ENCODE measurements around the gene DNAJC5. TPM values are rescaled to one million over a fixed set of nuclear protein-coding genes. Genes with fewer than 3 reads are reported as not detected.

The DNAJC5 gene
- total RNA-seq, 4 donors from 2014 or later: 38.4 to 87.4 (median 75.1) TPM

DNA sequence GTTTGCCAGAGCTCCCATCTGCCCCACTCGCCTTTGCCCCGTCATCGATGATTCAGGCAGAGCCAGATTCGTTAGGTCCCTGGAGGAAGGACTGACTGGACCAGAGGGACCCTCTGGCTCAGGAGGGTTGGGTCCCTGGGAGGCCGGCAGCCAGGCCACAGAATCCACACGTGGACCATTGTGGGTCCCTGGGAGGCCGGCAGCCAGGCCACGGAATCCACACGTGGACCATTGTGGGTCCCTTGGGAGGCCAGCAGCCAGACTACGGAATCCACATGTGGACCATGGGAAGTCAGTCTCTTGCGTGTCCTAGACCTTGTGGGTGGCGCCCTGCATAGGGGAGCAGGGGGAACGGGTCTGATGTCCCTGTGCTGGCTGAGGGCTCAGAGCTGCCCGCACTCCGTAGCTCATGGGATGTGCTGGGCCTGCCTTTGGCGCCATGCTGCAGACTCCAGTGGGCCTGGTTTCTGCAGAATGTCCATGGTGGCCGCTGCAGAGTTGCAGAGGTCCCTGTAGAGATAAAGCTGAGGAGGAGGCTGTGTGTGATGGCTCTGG is 37.8 kb downstream of the DNAJC5 start:
- 96 to 97% methylated on average over 5 to 9 of the region's 17 CpGs for WGBS, 2 donors
- no peaks in the 10 kb centered on the region for H3K9me3 ChIP-seq
- no peaks in the 10 kb centered on the region for H3K4me1 ChIP-seq
- H3K27ac ChIP-seq: no peak overlapping the region
- no peak for TF ChIP-seq POLR2A (IDR thresholded peaks at IDR 0.05)
- TF ChIP-seq, protein P1, sequence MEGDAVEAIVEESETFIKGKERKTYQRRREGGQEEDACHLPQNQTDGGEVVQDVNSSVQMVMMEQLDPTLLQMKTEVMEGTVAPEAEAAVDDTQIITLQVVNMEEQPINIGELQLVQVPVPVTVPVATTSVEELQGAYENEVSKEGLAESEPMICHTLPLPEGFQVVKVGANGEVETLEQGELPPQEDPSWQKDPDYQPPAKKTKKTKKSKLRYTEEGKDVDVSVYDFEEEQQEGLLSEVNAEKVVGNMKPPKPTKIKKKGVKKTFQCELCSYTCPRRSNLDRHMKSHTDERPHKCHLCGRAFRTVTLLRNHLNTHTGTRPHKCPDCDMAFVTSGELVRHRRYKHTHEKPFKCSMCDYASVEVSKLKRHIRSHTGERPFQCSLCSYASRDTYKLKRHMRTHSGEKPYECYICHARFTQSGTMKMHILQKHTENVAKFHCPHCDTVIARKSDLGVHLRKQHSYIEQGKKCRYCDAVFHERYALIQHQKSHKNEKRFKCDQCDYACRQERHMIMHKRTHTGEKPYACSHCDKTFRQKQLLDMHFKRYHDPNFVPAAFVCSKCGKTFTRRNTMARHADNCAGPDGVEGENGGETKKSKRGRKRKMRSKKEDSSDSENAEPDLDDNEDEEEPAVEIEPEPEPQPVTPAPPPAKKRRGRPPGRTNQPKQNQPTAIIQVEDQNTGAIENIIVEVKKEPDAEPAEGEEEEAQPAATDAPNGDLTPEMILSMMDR (IDR thresholded peaks at IDR 0.05): no peak
- no peaks in the 10 kb centered on the region for H3K27me3 ChIP-seq
- no peak for DNase-seq
- no peak overlapping the region for H3K4me3 ChIP-seq (replicated peaks in 1 of 3)
- H3K36me3 ChIP-seq: peaks cover 53 to 62% of the 10 kb centered on the region in 2 donors
- intact Hi-C loops (cut with DNase I): no loop called here

DNA sequence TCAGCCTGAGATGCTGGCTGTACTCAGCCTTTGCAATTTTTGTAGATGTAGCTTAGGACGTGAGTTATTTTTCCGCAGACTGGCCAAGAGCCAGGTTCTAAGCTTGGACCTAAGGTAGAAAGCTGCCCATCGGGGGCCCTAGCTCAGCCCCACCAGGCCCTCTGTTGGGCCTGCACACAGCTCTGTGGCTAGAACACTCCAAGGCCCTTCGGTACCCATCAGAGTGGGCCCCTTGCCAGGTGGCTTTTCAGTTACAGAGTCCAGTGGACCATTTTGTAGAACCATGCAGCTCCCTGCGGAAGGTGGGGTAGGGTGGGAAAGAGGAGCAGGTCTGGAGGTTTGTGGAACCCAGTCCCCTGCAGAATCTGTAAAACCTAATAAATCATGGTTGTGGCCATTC is 38.7 kb downstream of the DNAJC5 start:
- WGBS, 2 donors: 68 to 79% methylated on average over 5 of the region's 5 CpGs
- intact Hi-C loops (cut with DNase I): no loop called here
- no peaks in the 10 kb centered on the region for H3K9me3 ChIP-seq
- no peaks in the 10 kb centered on the region for H3K4me1 ChIP-seq
- H3K36me3 ChIP-seq: peaks cover 48 to 56% of the 10 kb centered on the region in 2 donors
- no peak overlapping the region for H3K4me3 ChIP-seq (replicated peaks in 1 of 3)
- H3K27ac ChIP-seq: no peak overlapping the region
- DNase-seq: no peak
- H3K27me3 ChIP-seq: no peaks in the 10 kb centered on the region
- no peak for TF ChIP-seq POLR2A (IDR thresholded peaks at IDR 0.05)
- TF ChIP-seq, protein P1 (IDR thresholded peaks at IDR 0.05): no peak

DNA sequence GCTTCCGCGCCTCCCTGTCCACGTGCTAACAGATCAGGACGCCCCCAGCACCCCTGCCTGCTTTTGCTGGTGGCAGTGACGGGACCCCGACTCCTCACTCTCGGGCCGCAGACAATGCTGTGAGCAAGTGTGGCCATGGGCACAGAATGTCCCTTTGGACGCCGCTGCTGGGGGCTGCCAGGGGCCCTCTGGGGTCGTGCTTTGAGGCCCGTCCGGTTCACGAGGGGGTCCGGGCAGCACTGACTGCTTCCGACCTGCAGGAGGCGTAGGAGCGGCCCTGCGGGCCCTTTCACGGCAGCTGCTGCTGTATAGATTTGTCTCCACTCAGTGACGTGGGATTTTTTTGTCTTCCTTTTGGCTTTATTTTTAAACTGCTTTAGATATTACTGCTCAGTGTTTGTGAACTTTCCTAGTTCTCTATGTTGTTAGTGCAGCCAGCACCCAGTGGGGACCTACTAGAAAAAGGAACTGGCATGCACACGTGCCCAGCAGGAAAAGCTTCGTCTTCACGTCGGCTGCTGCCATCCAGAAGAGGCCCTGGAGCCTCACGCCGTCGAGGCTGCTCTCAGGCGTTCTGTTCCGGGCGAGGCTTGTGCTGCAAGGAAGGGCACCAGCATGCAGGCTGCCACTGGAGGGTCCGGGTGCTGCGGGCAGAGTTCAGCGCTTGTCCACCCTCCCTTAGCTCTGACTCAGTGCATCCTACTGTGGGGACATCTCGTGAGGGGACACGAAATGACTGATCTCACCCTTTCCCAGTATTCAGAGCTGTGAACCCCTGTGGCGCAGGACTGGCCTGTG is 39.5 kb downstream of the DNAJC5 start:
- Histone ChIP-seq H3K27me3 (no peaks in the 10 kb centered on the region), H3K36me3 (peaks cover 42 to 47% of the 10 kb centered on the region in 2 donors), H3K9me3 (no peaks in the 10 kb centered on the region), H3K27ac (no peak overlapping the region), H3K4me1 (no peaks in the 10 kb centered on the region), H3K4me3 (replicated peaks in 1 of 3) (no peak overlapping the region)
- WGBS, 2 donors: 88 to 93% methylated on average over 34 to 35 of the region's 37 CpGs
- DNase-seq: no peak
- intact Hi-C loops (cut with DNase I): no loop called here
- no peak for TF ChIP-seq POLR2A (IDR thresholded peaks at IDR 0.05)
- TF ChIP-seq, protein P1 (IDR thresholded peaks at IDR 0.05): no peak

DNA sequence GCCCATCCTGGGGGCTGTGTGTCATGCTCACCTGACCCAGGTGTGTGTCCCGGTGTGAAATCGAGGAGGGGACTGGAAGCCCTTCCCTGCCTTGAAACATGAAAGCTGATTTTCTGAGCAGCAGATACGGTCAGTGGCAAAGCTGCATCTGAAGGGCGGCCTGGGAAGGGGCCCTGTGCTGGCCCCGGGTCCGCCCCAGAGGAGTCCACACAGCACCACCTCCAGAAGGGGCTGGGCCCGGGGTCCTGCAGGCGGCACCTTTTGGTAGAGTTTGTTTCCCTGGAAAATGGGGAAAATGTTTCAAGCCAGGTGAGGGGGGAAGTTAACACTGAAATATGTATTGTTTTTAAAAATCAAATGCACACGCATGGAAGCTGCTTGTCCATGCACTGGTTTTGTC is 40.5 kb downstream of the DNAJC5 start:
- no peaks in the 10 kb centered on the region for H3K9me3 ChIP-seq
- no peak overlapping the region for H3K27ac ChIP-seq
- 95 to 100% methylated on average over 3 to 9 of the region's 9 CpGs for WGBS, 2 donors
- no peaks in the 10 kb centered on the region for H3K27me3 ChIP-seq
- no peak overlapping the region for H3K4me3 ChIP-seq (replicated peaks in 1 of 3)
- H3K4me1 ChIP-seq: no peaks in the 10 kb centered on the region
- no peak for DNase-seq
- TF ChIP-seq, protein P1 (IDR thresholded peaks at IDR 0.05): no peak
- no peak for TF ChIP-seq POLR2A (IDR thresholded peaks at IDR 0.05)
- H3K36me3 ChIP-seq: peaks cover 41 to 44% of the 10 kb centered on the region in 2 donors
- intact Hi-C loops (cut with DNase I): no loop called here

DNA sequence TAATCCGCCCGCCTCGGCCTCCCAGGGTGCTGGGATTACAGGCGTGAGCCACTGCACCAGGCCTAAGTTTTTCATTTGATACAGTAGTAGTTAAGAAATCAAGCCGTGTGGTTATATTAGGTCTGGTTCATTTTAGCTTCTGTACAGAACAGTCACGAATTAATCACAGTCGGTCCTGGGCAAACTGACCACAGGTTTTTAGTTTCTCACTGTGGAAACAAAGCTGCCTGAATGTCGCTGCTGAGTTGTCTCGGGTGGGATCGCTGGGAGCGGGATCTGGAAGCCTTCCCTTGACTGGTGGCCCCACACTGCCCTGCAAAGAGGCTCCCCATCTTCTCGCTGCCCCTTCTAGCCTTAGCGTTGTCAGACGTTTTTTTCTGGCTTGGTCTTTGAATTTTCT is 42.7 kb downstream of the DNAJC5 start:
- peaks cover 29 to 31% of the 10 kb centered on the region in 2 donors for H3K36me3 ChIP-seq
- TF ChIP-seq, protein P1 (IDR thresholded peaks at IDR 0.05): no peak
- no peak for TF ChIP-seq POLR2A (IDR thresholded peaks at IDR 0.05)
- no peaks in the 10 kb centered on the region for H3K27me3 ChIP-seq
- no peak overlapping the region for H3K4me3 ChIP-seq (replicated peaks in 1 of 3)
- intact Hi-C loops (cut with DNase I): no loop called here
- 86 to 94% methylated on average over 14 of the region's 14 CpGs for WGBS, 2 donors
- no peak overlapping the region for H3K27ac ChIP-seq
- H3K9me3 ChIP-seq: no peaks in the 10 kb centered on the region
- DNase-seq: no peak
- H3K4me1 ChIP-seq: no peaks in the 10 kb centered on the region

All from thyroid gland (tissue), 4 donors.